Stimulated activated CD4-positive, alpha-beta T cell treated with anti-CD3 and anti-CD28 coated beads, Interleukin-1b, Interleukin-23, amount 100 ng/mL, for 24 hours (primary cell): Measurements from ENCODE around the gene KLHL22.
"Not testable (repeated sequence)": the region's sequence is repeated elsewhere in the genome, so short reads cannot be mapped to it uniquely, and the experiment has no call there.

Experiments used
- DNase-seq, 4 experiments: peaks; one replicate each; pipeline ENCODE4 v3.0.0-alpha.2; 2020; ENCODE audit warnings: low read depth in 4 of 4, low spot score in 1 of 4

Gene KLHL22

GRCh38 chr22:20524004-20524481 is 28.4 kb upstream of the KLHL22 start:
- no peak for DNase-seq

- DNase-seq = no peak
Measured at GRCh38 chr22:20523086-20523983, 27.7 kb upstream of the KLHL22 start.

- no peak for DNase-seq
Measured at GRCh38 chr22:20522134-20523004, 26.8 kb upstream of the KLHL22 start.

- no peak for DNase-seq
Measured at GRCh38 chr22:20520093-20520511, 24.5 kb upstream of the KLHL22 start.

- DNase-seq = no peak
Measured at GRCh38 chr22:20519558-20519957, 24.0 kb upstream of the KLHL22 start.

- no peak for DNase-seq
Measured at GRCh38 chr22:20517841-20518592, 22.4 kb upstream of the KLHL22 start.

- DNase-seq = no peak
Measured at GRCh38 chr22:20517422-20517821, 21.8 kb upstream of the KLHL22 start.

GRCh38 chr22:20516399-20516798 is 20.8 kb upstream of the KLHL22 start:
- DNase-seq = no peak

- DNase-seq = no peak
Measured at GRCh38 chr22:20514658-20515406, 19.2 kb upstream of the KLHL22 start.

GRCh38 chr22:20511578-20512229 is 16.1 kb upstream of the KLHL22 start:
- DNase-seq = no peak

- no peak for DNase-seq
Measured at GRCh38 chr22:20510811-20511577, 15.4 kb upstream of the KLHL22 start.

GRCh38 chr22:20509344-20510047 is 13.9 kb upstream of the KLHL22 start:
- peak in 3 of 4 experiments; percentile 21 to 65 (median 44) for DNase-seq

- no peak for DNase-seq
Measured at GRCh38 chr22:20508815-20509271, 13.2 kb upstream of the KLHL22 start.

- not testable (repeated sequence) for DNase-seq
Measured at GRCh38 chr22:20508067-20508755, 12.6 kb upstream of the KLHL22 start.

GRCh38 chr22:20507253-20508066 is 11.9 kb upstream of the KLHL22 start, which contains the start of gene MED15:
Gene MED15 (plus strand): TSS chr22:20507610. CDS start chr22:20507679, 69 bp downstream.
- peak; percentile 67 to 85 (median 80) for DNase-seq

- no peak for DNase-seq
Measured at GRCh38 chr22:20506543-20507252, 11.1 kb upstream of the KLHL22 start.
